HepG2 (cell line): ENCODE results near the gene GALNT15. TPM values are rescaled to one million over a fixed set of nuclear protein-coding genes. Genes with fewer than 3 reads are reported as not detected.

Source experiments
- ATAC-seq: fragments of 200-7000 bp; cut with Tn5 transposase; 3 replicates; pipeline ENCODE4 v1.9.1; 2020; ENCODE audit warnings: mild to moderate bottlenecking, moderate library complexity
- BruUV-seq: library from RNA; stranded (reverse); fragments of 400-500 nt; replicated peaks from 2 replicates; lab custom pipeline; 2021; lab: Mats Ljungman, UMichigan
- CTCF ChIA-PET: fragments of 300-600 bp; formaldehyde crosslinking; extraction: SDS; loops from one replicate; lab custom pipeline; 2021; ENCODE audit warnings: low total read pairs, inconsistent platforms, low intra/inter-chr PET ratio; lab: Yijun Ruan, JAX
- POLR2A ChIA-PET: fragments of 350-600 bp; sonication (Branson Sonifier 250); formaldehyde crosslinking; loops from one replicate; lab custom pipeline; 2020; ENCODE audit warnings: antibody characterized with exemption, inconsistent platforms; lab: Yijun Ruan, JAX
- DNase-seq: peaks from one replicate; pipeline ENCODE4 v3.0.0-alpha.2; 2015; ENCODE audit warnings: low spot score
- FAIRE-seq: peaks from 3 replicates; lab custom pipeline; 2011; peaks lifted over from hg19 to GRCh38; lab: Jason Lieb, UNC
- H2AFZ ChIP-seq: one replicate; pipeline ENCODE4 v1.6.1; 2011; ENCODE audit warnings: low read length, inconsistent platforms
- H3K27ac ChIP-seq: fragments of 300-600 bp; 3 replicates; pipeline ENCODE4 v1.8.0; 2011; ENCODE audit warnings: mixed run types, mild to moderate bottlenecking, mixed read lengths, low read length, inconsistent platforms; ENCODE audit not compliant: insufficient read depth; ENCODE audit errors: extremely low read length
- H3K27me3 ChIP-seq, 2 experiments: fragments of 200-600 bp in 1 of 2; 2 replicates in 1 of 2; 3 replicates in 1 of 2; pipeline versions ENCODE4 v1.6.0 to v1.8.0; 2011; ENCODE audit warnings: low read length in 2 of 2, mild to moderate bottlenecking in 2 of 2, moderate library complexity in 2 of 2, inconsistent platforms in 1 of 2; ENCODE audit not compliant: insufficient read depth in 2 of 2, control insufficient read depth in 1 of 2
- H3K36me3 ChIP-seq, 2 experiments: fragments of 200-600 bp in 1 of 2; replicated peaks in 1 of 2; 2 replicates in 1 of 2; 3 replicates in 1 of 2; pipeline versions ENCODE4 v1.5.1 to v1.8.0; 2011; ENCODE audit warnings: low read length in 2 of 2, inconsistent platforms in 1 of 2; ENCODE audit not compliant: insufficient read depth in 2 of 2, control insufficient read depth in 1 of 2
- H3K4me1 ChIP-seq: 2 replicates; pipeline ENCODE4 v1.5.1; 2012; ENCODE audit warnings: low read length, inconsistent platforms; ENCODE audit not compliant: insufficient read depth
- H3K4me2 ChIP-seq: 2 replicates; pipeline ENCODE4 v1.6.0; 2011; ENCODE audit warnings: low read depth, low read length, inconsistent platforms
- H3K4me3 ChIP-seq, 3 experiments: fragments of 200-600 bp in 1 of 3; sonication (generic), shearing (Covaris generic) in 1 of 3; replicated peaks in 1 of 3; 2 replicates each; pipeline ENCODE4 v1.5.1; 2011 to 2016; ENCODE audit warnings: low read length in 3 of 3, inconsistent platforms in 2 of 3, low read depth in 2 of 3, mild to moderate bottlenecking in 2 of 3, control low read depth in 1 of 3, mixed read lengths in 1 of 3; ENCODE audit not compliant: insufficient read depth in 1 of 3
- H3K79me2 ChIP-seq: one replicate; pipeline ENCODE4 v1.6.1; 2011; ENCODE audit warnings: low read length, inconsistent platforms; ENCODE audit not compliant: insufficient read depth
- H3K9ac ChIP-seq: 2 replicates; pipeline ENCODE4 v1.6.0; 2011; ENCODE audit warnings: mild to moderate bottlenecking, low read depth, low read length, inconsistent platforms; ENCODE audit not compliant: insufficient read depth
- H3K9me3 ChIP-seq: 2 replicates; pipeline ENCODE4 v1.5.1; 2012; ENCODE audit warnings: mild to moderate bottlenecking, low read length
- H4K20me1 ChIP-seq: 2 replicates; pipeline ENCODE4 v1.6.0; 2011; ENCODE audit warnings: inconsistent platforms, mild to moderate bottlenecking, low read length, moderate library complexity; ENCODE audit not compliant: insufficient read depth
- ASH2L ChIP-seq: fragments of 300-600, 200-600 bp; sonication (generic); IDR thresholded peaks from 2 replicates; pipeline ENCODE4 v1.7.0; 2017; ENCODE audit warnings: low read depth, mild to moderate bottlenecking, moderate library complexity, mixed read lengths, low read length; ENCODE audit not compliant: insufficient read length
- ATAD3A ChIP-seq: sonication (generic); formaldehyde crosslinking; IDR thresholded peaks from 2 replicates; pipeline ENCODE4 v1.4.0; 2020; ENCODE audit warnings: missing genetic modification reagents
- CAMTA2 ChIP-seq: sonication (generic); formaldehyde crosslinking; IDR thresholded peaks from 2 replicates; pipeline ENCODE4 v1.4.0; 2020; ENCODE audit warnings: mild to moderate bottlenecking, missing genetic modification reagents, borderline replicate concordance
- FOXP4 ChIP-seq: sonication (generic); formaldehyde crosslinking; IDR thresholded peaks from 2 replicates; pipeline ENCODE4 v1.4.0; 2020; ENCODE audit warnings: missing genetic modification reagents
- HNRNPH1 ChIP-seq: fragments of 200-400 bp; formaldehyde crosslinking; optimal IDR thresholded peaks from 2 replicates; pipeline ENCODE3; 2017; ENCODE audit warnings: mild to moderate bottlenecking, low read depth, low read length
- JARID2 ChIP-seq: sonication (generic); formaldehyde crosslinking; IDR thresholded peaks from 2 replicates; pipeline ENCODE4 v1.8.1; 2023; ENCODE audit warnings: missing genetic modification reagents, inconsistent platforms; ENCODE audit not compliant: insufficient replicate concordance
- KDM3A ChIP-seq: IDR thresholded peaks from 2 replicates; pipeline ENCODE4 v1.6.1; 2018; ENCODE audit warnings: low read depth, missing compliant biosample characterization
- KDM5A ChIP-seq: fragments of 200-600 bp; sonication (generic); IDR thresholded peaks from 2 replicates; pipeline ENCODE4 v1.7.0; 2018; ENCODE audit warnings: antibody characterized with exemption, mild to moderate bottlenecking, low read length, borderline replicate concordance
- MATR3 ChIP-seq: sonication (generic); formaldehyde crosslinking; IDR thresholded peaks from 2 replicates; pipeline ENCODE4 v1.4.0; 2020; ENCODE audit warnings: missing genetic modification reagents
- NCOA2 ChIP-seq: sonication (generic); formaldehyde crosslinking; IDR thresholded peaks from 2 replicates; pipeline ENCODE4 v1.8.0; 2022; ENCODE audit warnings: inconsistent platforms
- NFKB2 ChIP-seq: sonication (generic); formaldehyde crosslinking; IDR thresholded peaks from 2 replicates; pipeline ENCODE4 v1.4.0; 2020; ENCODE audit warnings: missing genetic modification reagents, borderline replicate concordance
- NFKBIZ ChIP-seq: IDR thresholded peaks from 2 replicates; pipeline ENCODE4 v1.6.1; 2018; ENCODE audit warnings: missing genetic modification reagents, missing compliant biosample characterization
- RARA ChIP-seq: IDR thresholded peaks from 2 replicates; pipeline ENCODE4 v1.6.1; 2016; ENCODE audit warnings: missing genetic modification reagents, missing compliant biosample characterization
- SAFB2 ChIP-seq: sonication (generic); formaldehyde crosslinking; IDR thresholded peaks from 2 replicates; pipeline ENCODE4 v1.5.1; 2020; ENCODE audit warnings: missing genetic modification reagents, low read depth, mild to moderate bottlenecking, borderline replicate concordance
- STAG1 ChIP-seq: sonication (generic); formaldehyde crosslinking; IDR thresholded peaks from 2 replicates; pipeline ENCODE4 v1.4.0; 2020; ENCODE audit warnings: missing genetic modification reagents
- STAT5B ChIP-seq: sonication (generic); formaldehyde crosslinking; IDR thresholded peaks from 2 replicates; pipeline ENCODE4 v1.4.0; 2020; ENCODE audit warnings: missing genetic modification reagents
- TRIM24 ChIP-seq: sonication (generic); formaldehyde crosslinking; IDR thresholded peaks from 2 replicates; pipeline ENCODE4 v1.8.0; 2022; ENCODE audit warnings: mild to moderate bottlenecking, missing genetic modification reagents
- WIZ ChIP-seq: sonication (generic); formaldehyde crosslinking; IDR thresholded peaks from 2 replicates; pipeline ENCODE4 v1.5.1; 2020; ENCODE audit warnings: mild to moderate bottlenecking, missing genetic modification reagents
- ZNF414 ChIP-seq: sonication (generic); formaldehyde crosslinking; IDR thresholded peaks from 2 replicates; pipeline ENCODE4 v1.5.0; 2020; ENCODE audit warnings: missing genetic modification reagents
- ZNF431 ChIP-seq: sonication (generic); formaldehyde crosslinking; IDR thresholded peaks from 2 replicates; pipeline ENCODE4 v1.9.0; 2022; ENCODE audit warnings: missing genetic modification reagents, low read depth, mild to moderate bottlenecking, borderline replicate concordance
- ZNF543 ChIP-seq: sonication (generic); formaldehyde crosslinking; IDR thresholded peaks from 2 replicates; pipeline ENCODE4 v1.4.0; 2020; ENCODE audit warnings: mild to moderate bottlenecking, missing genetic modification reagents
- WGBS: methylation state at CpG from one replicate; pipeline ENCODE4 v1.1.6; 2017; ENCODE audit warnings: low lambda C conversion rate; 5-methylcytosine and 5-hydroxymethylcytosine counted together
- in situ Hi-C: cut with HindIII; loops from 2 replicates; pipeline ENCODE4 v1.10.0; 2017; ENCODE audit warnings: low pct_unique_long_range_greater_than_20kb; ENCODE audit not compliant: extremely low pct_ligation_motif_present
- intact Hi-C: fragments of 100-400 bp; cut with micrococcal nuclease; formaldehyde crosslinking; loops from one replicate; pipeline ENCODE4 v1.10.0; 2022; ENCODE audit not compliant: unreplicated experiment
- polyA plus RNA-seq, 8 experiments: library from polyadenylated mRNA; depleted of rRNA in 3 of 8; stranded (reverse) in 7 of 8; unstranded in 1 of 8; fragments of >200 nt; fragmentation: Illumina TruSeq in 4 of 8; extraction: Trizol in 4 of 8; gene quantifications; 2 replicates each; pipeline versions ENCODE4 v1.2.1 to v1.2.3, GENCODE V29; 2011 to 2016; ENCODE audit warnings: low read depth in 4 of 8, missing spikeins in 1 of 8, mixed read lengths in 1 of 8; ENCODE audit not compliant: insufficient read depth in 1 of 8
- total RNA-seq, 5 experiments: library from RNA; depleted of rRNA; stranded (reverse); fragments of >200 nt; fragmentation: Illumina TruSeq; extraction: Trizol; gene quantifications; 2 replicates each; pipeline ENCODE4 v1.2.3, GENCODE V29; 2016; ENCODE audit warnings: low read depth in 1 of 5

GALNT15 gene
- total and polyA plus RNA-seq, 2 of the 13 experiments (the other 11 are each of a cell fraction or from before 2014, with no cell fraction given), result 0.02 to 0.04 TPM

- Histone ChIP-seq H2AFZ (no peak overlapping the region), H3K4me3 (no peak overlapping the region), H3K27me3 (peaks cover 3 to 56% of the 10 kb centered on the region in 2 experiments; a peak in 3 of 5 replicates), H3K4me2 (peak overlapping the region; percentile 44), H3K4me1 (peaks cover 19% of the 10 kb centered on the region), H3K36me3 (no peaks in the 10 kb centered on the region), H3K9ac (no peak overlapping the region), H3K79me2 (no peaks in the 10 kb centered on the region), H3K9me3 (no peaks in the 10 kb centered on the region), H3K27ac (no peak overlapping the region), H4K20me1 (no peaks in the 10 kb centered on the region)
- POLR2A ChIA-PET, result interaction anchor here (0.7 to 1.6 kb wide), 2 partner anchors 118 to 128 kb away, joined by 3 to 4 read pairs; no protein-coding TSS in a partner anchor
- FAIRE-seq (peak; percentile 47), DNase-seq (peak; percentile 42), ATAC-seq (peak; percentile 90)
- no TSS peak for BruUV-seq
- in situ Hi-C loops (no loop called here), intact Hi-C loops (loop anchor here (1.0 to 5.0 kb wide), 4 partner anchors 69 to 546 kb away; no protein-coding TSS in a partner anchor)
- 36% methylated on average over 7 of the region's 22 CpGs for WGBS
- CTCF ChIA-PET, result interaction anchor here (0.6 to 3.9 kb wide), 3 partner anchors 69 to 131 kb away, joined by 3 to 58 read pairs (median 7); no protein-coding TSS in a partner anchor
- TF ChIP-seq FOXP4 (no peak), NCOA2 (CRISPR knock-in tag) (0 out of 2 replicates have a peak, but pooled peaks have one; percentile 16), NFKB2 (CRISPR knock-in tag) (no peak; the same call in 1 of the 2 replicates), SAFB2 (no peak), STAG1 (peak; percentile 97), MATR3 (no peak), STAT5B (CRISPR knock-in tag) (no peak), RARA (CRISPR knock-in tag) (no peak), CAMTA2 (CRISPR knock-in tag) (no peak), JARID2 (CRISPR knock-in tag) (no peak), ZNF543 (CRISPR knock-in tag) (no peak), HNRNPH1 (no peak), ATAD3A (CRISPR knock-in tag) (no peak), ASH2L (no peak), TRIM24 (no peak), ZNF414 (CRISPR knock-in tag) (no peak), KDM3A (peak; percentile 77), ZNF431 (CRISPR knock-in tag) (no peak), NFKBIZ (CRISPR knock-in tag) (no peak), WIZ (no peak), KDM5A (no peak)
These were observed 3.6 kb downstream of the GALNT15 start for GRCh38 chr3:16177962-16178627.
